Stimulated activated CD4-positive, alpha-beta T cell treated with anti-CD3 and anti-CD28 coated beads, Interleukin-4, amount 100 ng/mL, for 4 hours (primary cell): ENCODE data around the gene CLSTN2.

ENCODE experiments used
- DNase-seq, 2 experiments: peaks; one replicate each; pipeline ENCODE4 v3.0.0-alpha.2; 2020

The CLSTN2 gene

GRCh38 chr3:140196970-140197369 lies 262.0 kb downstream of the CLSTN2 start:
- no peak for DNase-seq

DNA sequence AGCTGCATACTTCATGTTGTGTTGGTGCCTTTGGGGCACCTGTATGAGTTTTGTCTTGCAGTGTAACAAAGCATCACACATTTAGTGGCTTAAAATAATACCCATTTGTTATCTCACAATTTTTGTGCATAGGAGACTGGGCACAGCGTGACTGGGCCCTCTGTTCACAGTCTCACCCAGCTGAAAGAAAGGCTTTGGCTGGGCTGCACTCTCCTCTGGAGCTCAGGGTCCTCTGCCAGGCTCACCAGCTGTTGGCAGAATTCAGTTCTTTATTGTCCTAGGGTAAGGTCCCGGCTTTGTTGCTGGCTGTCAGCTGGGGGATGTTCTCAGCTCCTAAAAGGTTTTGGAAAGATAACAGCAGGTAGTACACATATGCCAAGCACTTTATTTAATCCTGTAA lies 263.3 kb downstream of the CLSTN2 start:
- no peak for DNase-seq

DNA sequence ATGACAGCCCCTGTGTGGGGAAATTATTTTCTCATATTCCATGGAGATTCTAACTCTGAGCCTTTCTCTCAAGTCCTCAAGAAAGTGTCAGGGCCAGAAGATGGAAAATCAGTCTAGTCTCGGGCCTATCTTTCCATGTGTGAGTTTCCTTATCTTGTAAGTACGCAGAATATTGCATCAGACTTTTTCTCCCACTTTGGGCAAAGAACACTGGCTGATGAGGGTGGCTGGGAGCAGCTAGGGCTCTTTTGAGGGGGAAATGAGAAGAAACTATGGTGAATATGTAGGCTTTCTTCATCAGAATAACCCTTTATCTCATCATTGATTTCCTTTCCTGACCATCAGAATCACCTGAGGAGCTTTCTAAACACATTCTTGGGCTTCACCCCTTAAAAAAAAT lies 264.0 kb downstream of the CLSTN2 start:
- no peak for DNase-seq

DNA sequence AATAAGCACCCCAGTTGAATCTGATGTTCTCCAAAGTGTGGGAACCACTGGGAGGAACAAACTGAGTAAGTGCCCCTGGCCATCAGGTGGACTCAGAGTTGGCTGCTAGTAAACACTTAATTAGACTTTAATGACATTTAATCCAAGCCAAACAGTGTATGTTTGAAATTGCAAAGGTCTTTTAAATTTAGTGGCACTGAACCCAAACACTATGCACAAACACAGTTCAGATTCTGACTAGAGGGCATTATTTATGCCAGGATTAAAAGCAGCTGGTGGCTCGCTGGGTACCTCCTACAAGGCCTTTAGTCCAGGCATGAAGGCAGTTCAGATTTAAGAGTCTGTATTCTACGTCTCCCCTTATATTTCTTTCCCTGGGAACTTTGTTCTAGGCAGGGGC lies 264.8 kb downstream of the CLSTN2 start:
- DNase-seq: no peak

DNA sequence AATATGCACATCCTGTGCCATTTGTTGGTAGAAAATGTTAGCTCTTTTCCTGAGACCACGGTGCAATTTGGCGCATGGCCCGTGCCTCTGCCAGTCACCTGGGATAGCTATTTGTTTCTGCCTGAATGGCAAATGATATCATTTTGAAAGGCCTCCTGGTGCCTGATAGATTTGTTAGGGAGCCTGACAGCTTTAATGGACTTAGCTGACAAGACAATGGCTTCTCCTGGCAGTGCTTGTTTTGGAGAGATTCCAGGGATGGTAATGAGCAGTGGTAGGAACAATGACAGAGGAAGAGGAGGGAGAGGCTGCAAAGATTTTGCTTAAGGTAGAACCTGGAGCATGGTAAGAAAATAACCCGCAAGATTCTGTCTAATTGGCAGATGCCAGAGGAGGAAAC lies 268.5 kb downstream of the CLSTN2 start:
- no peak for DNase-seq

DNA sequence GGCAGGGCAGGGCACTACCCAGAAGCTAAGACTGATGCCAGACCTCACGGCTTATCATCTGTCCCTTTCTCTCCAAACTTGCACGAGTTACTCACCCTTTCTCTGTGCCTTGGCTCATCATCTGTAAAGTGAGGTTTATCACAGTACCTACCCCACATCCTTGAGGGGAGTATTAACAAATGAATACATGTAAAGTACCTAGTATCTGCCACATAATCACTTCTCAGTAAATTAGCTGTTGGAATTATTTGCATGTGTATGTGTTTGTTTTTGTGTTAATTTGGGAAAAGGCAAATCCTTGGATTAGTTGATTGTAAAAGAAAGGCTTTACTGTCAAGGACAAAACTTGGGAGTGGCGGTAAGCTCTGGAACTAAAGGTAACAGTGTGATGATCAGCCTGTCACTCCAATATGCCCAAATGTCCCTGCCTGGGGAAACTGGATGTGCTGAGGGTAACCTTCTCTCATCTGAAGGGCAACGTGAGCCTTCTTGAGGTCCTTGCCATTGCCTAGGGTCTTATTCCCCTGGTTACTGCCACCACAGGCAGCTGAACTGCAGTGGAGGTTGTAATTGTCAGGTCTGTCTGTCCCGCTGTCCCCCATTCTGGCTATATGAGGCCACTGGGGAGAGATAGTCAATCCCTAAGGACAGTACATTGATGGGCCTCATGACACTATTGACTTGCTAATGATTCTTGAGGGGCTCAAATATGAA lies 269.4 kb downstream of the CLSTN2 start:
- no peak for DNase-seq

DNA sequence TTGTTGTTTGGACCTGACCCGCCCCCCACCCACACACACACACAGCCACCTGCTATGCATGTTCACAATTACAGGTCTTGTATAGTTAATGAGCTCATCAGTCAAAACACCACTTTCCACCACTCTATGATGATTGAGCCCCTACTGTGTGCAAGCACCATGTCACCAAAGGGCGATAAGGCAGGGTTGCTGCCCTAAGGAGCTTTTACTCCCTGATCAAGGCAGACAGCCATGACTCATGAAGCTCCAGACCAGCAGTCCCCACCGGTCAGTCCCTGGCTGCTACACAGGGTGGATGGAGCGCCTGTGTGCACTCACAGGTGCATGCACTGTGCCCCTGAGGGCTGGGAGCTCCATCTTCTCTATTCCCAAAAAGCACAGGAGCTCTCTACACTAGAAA lies 270.6 kb downstream of the CLSTN2 start:
- DNase-seq: no peak

GRCh38 chr3:140206196-140207040 lies 271.4 kb downstream of the CLSTN2 start:
- no peak for DNase-seq

- DNase-seq: no peak
Observed at GRCh38 chr3:140207541-140207940, 272.6 kb downstream of the CLSTN2 start.

- no peak for DNase-seq
Observed at GRCh38 chr3:140216249-140216648, 281.3 kb downstream of the CLSTN2 start.

- no peak for DNase-seq
Observed at GRCh38 chr3:140219291-140219690, 284.3 kb downstream of the CLSTN2 start.

DNA sequence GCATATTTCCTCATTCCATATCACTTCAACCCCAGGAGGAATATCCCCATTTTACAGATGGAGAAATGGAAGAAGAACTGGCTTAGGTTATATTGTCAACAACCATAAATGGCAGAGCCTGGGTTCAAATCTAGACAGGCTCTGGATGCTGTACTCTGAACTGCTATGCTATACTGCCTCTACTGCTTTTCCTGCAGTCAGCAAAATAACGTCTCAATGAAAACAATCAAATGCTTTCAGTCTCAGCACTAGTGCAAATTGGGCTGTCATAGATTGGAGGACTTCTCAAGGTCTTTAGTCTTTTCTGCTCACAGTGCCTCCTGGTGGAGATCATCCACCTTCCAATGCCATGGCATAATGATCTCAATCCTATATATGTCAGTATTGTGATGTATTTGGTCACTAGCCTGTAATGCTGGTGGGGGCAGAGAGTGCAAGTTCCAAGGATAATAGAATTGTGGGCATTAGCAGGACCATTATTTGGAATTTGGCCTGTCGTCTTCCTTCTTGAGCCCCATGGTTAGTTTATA lies 285.0 kb downstream of the CLSTN2 start:
- no peak for DNase-seq

DNA sequence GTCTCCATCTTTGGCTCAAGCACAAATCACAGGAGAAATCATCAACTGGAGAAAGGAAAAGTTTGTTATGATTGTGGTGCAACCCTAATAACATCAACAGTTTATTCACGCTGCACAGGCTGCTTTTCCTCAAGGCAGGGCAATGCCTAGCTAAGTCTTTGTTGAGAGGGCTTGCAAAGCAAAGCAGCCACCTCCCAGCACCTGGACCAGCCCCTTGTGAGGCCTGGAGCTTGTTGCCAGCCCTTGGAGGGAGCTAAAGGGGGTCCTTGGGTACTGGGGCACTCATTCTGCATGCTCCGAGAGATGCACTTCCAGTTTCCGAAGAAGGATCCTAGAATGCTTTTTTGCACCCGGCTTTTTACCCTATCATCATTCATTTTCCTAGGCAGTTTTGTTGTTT lies 288.2 kb downstream of the CLSTN2 start:
- DNase-seq: no peak

DNA sequence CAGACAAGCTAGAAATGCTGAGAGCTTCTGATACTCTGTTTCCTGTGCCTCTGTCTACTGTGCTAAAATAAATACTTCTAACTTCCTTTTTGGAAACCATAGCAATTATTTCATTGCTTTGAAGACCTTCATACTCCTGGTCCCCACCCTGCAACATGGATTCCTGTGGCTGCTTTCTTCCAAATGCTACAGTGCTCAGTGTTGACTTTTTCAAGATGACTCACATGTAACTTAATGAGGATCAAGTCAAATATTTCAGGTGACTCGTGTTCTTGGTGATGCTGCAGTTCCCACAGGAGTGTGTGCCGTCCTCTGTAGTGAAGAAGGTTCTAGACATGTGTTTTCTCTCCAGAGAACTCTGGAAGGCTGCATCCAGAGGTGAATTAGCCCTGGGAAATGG lies 288.6 kb downstream of the CLSTN2 start:
- no peak for DNase-seq

- no peak for DNase-seq
Observed at GRCh38 chr3:140224307-140224706, 289.3 kb downstream of the CLSTN2 start.

DNA sequence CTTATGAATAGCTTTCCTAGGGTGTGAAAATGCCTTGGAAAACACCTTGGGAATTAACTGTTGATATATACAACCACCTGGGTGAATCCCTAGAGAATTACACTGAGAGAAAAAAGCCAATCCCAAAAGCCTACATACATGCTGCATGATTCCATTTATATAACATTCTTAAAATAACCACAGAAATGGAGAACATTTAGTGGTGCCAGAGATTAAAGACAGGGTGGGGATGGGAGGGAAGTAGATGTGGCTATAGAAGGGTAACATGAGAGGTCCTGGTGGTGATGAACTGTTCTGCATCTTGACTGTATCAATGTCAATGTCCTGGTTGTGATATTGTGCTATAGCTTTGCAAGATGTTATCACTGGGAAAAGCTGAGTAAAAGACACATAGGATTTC lies 291.0 kb downstream of the CLSTN2 start:
- no peak for DNase-seq

GRCh38 chr3:140233702-140234101 lies 298.7 kb downstream of the CLSTN2 start:
- no peak for DNase-seq

GRCh38 chr3:140234256-140234655 lies 299.3 kb downstream of the CLSTN2 start:
- DNase-seq: no peak

GRCh38 chr3:140236836-140237501 lies 302.0 kb downstream of the CLSTN2 start:
- no peak for DNase-seq

GRCh38 chr3:140238646-140239314 lies 303.8 kb downstream of the CLSTN2 start:
- DNase-seq: no peak

GRCh38 chr3:140242818-140243276 lies 307.9 kb downstream of the CLSTN2 start:
- DNase-seq: no peak

DNA sequence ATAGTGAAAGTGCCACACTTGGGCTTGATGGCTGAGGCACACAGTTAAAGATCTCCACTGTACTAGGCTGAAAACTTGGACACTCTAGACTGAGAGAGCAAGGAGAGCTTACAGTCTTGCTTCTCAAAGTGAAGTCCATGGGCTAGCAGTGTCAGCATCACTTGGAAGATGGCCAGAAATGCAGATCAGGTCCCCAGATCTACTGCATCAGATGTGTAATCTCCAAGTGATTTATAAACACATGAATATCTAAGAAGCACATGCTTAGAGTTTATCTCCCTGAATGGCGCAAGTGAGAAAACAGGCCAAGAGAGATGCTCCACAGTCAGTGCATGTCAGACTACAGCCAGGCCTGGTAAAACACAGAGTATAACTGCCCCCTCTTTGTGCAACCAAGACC lies 308.6 kb downstream of the CLSTN2 start:
- no peak for DNase-seq

DNA sequence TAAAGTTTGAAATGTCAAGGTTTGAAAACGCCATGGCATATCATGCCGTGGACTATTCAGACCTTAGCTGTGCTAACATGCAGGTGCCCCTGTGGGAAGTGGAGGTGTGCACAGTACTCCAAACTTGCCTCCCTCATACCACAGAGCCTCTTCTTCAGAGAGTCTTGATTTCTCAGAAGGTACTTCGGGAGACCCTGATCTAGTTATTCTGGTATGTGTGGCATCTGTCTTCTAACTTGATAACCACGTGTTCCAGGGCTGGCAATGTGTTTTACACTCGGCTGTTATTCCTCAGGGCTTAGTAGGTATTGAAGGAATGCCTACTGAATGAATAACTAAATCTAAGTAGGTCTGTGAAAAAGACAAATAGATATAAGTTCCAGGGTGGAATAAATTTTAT lies 309.9 kb downstream of the CLSTN2 start:
- DNase-seq: no peak
